Right lobe of liver (tissue), 4 donors: ENCODE measurements around the gene OCRL.

Experiments used
- POLR2A ChIP-seq: fragments of 450-650 bp; IDR thresholded peaks from one replicate; pipeline ENCODE4 v1.6.1; 2017; ENCODE audit warnings: antibody characterized with exemption, mild to moderate bottlenecking
- TF ChIP-seq, protein P1 (sequence below), 4 donors: fragments of 200-600 bp in 3 of 4; fragments of 450-650 bp in 1 of 4; IDR thresholded peaks; one replicate each; pipeline versions ENCODE4 v1.5.1 to v1.8.0; 2016 to 2022; ENCODE audit warnings: antibody characterized with exemption in 4 of 4, mild to moderate bottlenecking in 2 of 4
- donor health status: DM: no; HTN: no; CAD: no.
- donor health status: DM: no; HTN: no; CAD: no.
- donor health status: DM: no; HTN: yes; CAD: no.

DNA sequence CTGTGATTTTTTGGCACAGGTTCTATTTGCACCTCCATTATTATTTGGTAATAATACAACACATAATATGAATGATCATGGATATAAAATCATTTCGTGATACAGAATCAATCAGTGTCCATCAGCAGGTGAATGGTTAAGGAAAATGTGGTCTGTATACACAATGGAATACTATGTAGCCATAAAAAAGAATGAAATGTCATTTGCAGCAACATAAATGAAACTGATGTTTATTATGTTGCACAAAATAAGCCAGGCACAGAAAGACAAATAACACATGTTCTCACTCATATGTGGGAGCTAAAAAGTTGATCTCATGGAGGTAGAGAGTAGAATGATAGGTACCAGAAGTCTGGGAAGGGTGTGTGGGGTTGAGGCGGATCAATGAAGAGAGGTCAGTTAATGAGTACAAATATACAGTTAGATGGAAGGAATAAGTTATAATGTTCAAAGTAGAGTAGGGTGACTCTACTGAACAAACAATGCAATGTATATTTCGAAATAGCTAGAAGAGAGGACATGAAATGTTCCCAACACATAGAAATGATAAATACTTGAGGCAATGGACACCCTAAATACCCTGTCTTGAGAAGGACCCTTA is 15.7 kb upstream of the OCRL start:
- TF ChIP-seq, protein P1, sequence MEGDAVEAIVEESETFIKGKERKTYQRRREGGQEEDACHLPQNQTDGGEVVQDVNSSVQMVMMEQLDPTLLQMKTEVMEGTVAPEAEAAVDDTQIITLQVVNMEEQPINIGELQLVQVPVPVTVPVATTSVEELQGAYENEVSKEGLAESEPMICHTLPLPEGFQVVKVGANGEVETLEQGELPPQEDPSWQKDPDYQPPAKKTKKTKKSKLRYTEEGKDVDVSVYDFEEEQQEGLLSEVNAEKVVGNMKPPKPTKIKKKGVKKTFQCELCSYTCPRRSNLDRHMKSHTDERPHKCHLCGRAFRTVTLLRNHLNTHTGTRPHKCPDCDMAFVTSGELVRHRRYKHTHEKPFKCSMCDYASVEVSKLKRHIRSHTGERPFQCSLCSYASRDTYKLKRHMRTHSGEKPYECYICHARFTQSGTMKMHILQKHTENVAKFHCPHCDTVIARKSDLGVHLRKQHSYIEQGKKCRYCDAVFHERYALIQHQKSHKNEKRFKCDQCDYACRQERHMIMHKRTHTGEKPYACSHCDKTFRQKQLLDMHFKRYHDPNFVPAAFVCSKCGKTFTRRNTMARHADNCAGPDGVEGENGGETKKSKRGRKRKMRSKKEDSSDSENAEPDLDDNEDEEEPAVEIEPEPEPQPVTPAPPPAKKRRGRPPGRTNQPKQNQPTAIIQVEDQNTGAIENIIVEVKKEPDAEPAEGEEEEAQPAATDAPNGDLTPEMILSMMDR (IDR thresholded peaks at IDR 0.05) = no peak
- no peak for TF ChIP-seq POLR2A
